ENCODE results near the gene ODAD3.
"Not testable (repeated sequence)": the region's sequence is repeated elsewhere in the genome, so short reads cannot be mapped to it uniquely, and the experiment has no call there.

Gene ODAD3

DNA sequence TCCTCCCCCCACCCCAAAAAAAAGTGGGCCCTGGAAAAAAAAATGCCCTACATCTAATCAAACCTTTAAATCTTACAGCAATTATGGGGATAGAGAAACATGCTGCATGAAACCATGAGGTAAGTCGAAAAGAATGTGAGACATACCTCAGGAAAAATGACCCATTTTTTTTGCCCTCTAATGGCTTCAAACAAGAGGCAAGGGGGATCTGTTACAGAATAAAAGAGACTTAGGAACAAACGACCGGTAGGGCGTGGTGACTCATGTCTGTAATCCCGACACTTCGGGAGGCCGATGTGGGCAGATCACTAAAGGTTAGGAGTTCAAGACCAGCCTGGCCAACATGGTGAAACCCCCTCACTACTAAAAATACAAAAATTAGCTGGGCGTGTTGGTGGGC is 24.2 kb downstream of the ODAD3 start:
- TF ChIP-seq, protein P1, sequence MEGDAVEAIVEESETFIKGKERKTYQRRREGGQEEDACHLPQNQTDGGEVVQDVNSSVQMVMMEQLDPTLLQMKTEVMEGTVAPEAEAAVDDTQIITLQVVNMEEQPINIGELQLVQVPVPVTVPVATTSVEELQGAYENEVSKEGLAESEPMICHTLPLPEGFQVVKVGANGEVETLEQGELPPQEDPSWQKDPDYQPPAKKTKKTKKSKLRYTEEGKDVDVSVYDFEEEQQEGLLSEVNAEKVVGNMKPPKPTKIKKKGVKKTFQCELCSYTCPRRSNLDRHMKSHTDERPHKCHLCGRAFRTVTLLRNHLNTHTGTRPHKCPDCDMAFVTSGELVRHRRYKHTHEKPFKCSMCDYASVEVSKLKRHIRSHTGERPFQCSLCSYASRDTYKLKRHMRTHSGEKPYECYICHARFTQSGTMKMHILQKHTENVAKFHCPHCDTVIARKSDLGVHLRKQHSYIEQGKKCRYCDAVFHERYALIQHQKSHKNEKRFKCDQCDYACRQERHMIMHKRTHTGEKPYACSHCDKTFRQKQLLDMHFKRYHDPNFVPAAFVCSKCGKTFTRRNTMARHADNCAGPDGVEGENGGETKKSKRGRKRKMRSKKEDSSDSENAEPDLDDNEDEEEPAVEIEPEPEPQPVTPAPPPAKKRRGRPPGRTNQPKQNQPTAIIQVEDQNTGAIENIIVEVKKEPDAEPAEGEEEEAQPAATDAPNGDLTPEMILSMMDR (IDR thresholded peaks at IDR 0.05; ENCODE audit: insufficient read depth, low read length) = no peak
- TF ChIP-seq POLR2AphosphoS5 (IDR thresholded peaks at IDR 0.05; ENCODE audit: low read depth) (no peak), GABPA (IDR thresholded peaks at IDR 0.05; ENCODE audit: low read depth) (no peak), SPI1 (IDR thresholded peaks at IDR 0.05; ENCODE audit: borderline replicate concordance, low read depth) (no peak)
- TF ChIP-seq, protein P2, sequence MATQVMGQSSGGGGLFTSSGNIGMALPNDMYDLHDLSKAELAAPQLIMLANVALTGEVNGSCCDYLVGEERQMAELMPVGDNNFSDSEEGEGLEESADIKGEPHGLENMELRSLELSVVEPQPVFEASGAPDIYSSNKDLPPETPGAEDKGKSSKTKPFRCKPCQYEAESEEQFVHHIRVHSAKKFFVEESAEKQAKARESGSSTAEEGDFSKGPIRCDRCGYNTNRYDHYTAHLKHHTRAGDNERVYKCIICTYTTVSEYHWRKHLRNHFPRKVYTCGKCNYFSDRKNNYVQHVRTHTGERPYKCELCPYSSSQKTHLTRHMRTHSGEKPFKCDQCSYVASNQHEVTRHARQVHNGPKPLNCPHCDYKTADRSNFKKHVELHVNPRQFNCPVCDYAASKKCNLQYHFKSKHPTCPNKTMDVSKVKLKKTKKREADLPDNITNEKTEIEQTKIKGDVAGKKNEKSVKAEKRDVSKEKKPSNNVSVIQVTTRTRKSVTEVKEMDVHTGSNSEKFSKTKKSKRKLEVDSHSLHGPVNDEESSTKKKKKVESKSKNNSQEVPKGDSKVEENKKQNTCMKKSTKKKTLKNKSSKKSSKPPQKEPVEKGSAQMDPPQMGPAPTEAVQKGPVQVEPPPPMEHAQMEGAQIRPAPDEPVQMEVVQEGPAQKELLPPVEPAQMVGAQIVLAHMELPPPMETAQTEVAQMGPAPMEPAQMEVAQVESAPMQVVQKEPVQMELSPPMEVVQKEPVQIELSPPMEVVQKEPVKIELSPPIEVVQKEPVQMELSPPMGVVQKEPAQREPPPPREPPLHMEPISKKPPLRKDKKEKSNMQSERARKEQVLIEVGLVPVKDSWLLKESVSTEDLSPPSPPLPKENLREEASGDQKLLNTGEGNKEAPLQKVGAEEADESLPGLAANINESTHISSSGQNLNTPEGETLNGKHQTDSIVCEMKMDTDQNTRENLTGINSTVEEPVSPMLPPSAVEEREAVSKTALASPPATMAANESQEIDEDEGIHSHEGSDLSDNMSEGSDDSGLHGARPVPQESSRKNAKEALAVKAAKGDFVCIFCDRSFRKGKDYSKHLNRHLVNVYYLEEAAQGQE (IDR thresholded peaks at IDR 0.05; ENCODE audit: insufficient replicate concordance, low read depth) = no peak
- DNase-seq (ENCODE audit: low read depth in 1 of 2, low spot score in 1 of 2) = no peak
- Histone ChIP-seq H3K4me3 (replicated peaks; ENCODE audit: insufficient read depth, low read length) (no peak overlapping the region), H3K27ac (replicated peaks) (no peak overlapping the region), H3K27me3 (ENCODE audit: insufficient read depth, poor library complexity, severe bottlenecking) (no peaks in the 10 kb centered on the region)

DNA sequence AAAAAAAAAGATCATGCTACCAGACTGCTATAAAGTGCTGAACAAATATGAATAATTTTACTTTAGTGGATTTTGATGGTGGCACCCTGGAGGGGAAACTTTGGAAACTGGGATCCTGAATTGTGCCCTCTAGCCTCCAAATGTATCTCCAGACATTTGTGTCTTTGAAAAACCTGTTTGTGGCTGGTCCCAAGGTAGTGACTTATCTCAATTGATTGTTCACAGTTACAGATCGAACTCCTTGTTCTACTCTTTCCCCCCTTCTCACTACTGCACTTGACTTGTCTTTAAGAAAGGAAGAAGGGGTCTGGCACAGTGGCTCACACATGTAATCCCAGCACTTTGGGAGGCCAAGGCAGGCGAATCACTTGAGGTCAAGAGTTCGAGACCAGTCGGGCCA is 26.3 kb downstream of the ODAD3 start:
- no peaks in the 10 kb centered on the region for H3K27me3 ChIP-seq (ENCODE audit: insufficient read depth, poor library complexity, severe bottlenecking)
- DNase-seq (ENCODE audit: low read depth in 1 of 2, low spot score in 1 of 2) = no peak
- no peak for TF ChIP-seq GABPA (IDR thresholded peaks at IDR 0.05; ENCODE audit: low read depth)
- TF ChIP-seq, protein P2 (IDR thresholded peaks at IDR 0.05; ENCODE audit: insufficient replicate concordance, low read depth) = no peak
- TF ChIP-seq, protein P1 (IDR thresholded peaks at IDR 0.05; ENCODE audit: insufficient read depth, low read length) = no peak
- no peak for TF ChIP-seq POLR2AphosphoS5 (IDR thresholded peaks at IDR 0.05; ENCODE audit: low read depth)
- no peak for TF ChIP-seq SPI1 (IDR thresholded peaks at IDR 0.05; ENCODE audit: borderline replicate concordance, low read depth)
- no peak overlapping the region for H3K27ac ChIP-seq (replicated peaks)
- H3K4me3 ChIP-seq (replicated peaks; ENCODE audit: insufficient read depth, low read length) = no peak overlapping the region

DNA sequence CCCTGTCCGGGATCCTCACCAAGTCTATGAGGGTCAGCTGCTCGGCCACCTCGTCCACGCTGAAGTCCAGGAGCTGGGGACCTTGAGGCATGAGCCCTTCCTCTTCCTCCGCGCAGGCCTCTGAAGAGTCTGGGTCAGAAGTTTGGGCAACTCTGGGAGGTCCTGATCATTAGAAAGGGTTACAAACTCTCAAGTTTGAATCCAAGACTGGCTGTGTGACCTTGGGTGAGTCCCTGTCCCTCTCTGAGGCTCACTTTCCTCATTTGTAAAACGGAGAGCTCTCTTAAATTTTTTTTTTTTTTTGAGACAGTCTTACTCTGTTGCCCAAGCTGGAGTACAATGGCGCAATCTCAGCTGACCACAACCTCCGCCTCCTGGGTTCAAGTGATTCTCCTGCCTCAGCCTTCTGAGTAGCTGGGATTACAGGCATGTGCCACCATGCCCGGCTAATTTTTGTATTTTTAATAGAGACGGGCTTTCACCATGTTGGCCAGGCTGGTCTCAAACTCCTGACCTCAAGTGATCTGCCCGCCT is 28.2 kb downstream of the ODAD3 start:
- H3K4me3 ChIP-seq (replicated peaks; ENCODE audit: insufficient read depth, low read length); H3K27me3 ChIP-seq (ENCODE audit: insufficient read depth, poor library complexity, severe bottlenecking); H3K27ac ChIP-seq (replicated peaks): not testable (repeated sequence)
- DNase-seq (ENCODE audit: low read depth in 1 of 2, low spot score in 1 of 2) = peak in 1 of 2 experiments; percentile 56

DNA sequence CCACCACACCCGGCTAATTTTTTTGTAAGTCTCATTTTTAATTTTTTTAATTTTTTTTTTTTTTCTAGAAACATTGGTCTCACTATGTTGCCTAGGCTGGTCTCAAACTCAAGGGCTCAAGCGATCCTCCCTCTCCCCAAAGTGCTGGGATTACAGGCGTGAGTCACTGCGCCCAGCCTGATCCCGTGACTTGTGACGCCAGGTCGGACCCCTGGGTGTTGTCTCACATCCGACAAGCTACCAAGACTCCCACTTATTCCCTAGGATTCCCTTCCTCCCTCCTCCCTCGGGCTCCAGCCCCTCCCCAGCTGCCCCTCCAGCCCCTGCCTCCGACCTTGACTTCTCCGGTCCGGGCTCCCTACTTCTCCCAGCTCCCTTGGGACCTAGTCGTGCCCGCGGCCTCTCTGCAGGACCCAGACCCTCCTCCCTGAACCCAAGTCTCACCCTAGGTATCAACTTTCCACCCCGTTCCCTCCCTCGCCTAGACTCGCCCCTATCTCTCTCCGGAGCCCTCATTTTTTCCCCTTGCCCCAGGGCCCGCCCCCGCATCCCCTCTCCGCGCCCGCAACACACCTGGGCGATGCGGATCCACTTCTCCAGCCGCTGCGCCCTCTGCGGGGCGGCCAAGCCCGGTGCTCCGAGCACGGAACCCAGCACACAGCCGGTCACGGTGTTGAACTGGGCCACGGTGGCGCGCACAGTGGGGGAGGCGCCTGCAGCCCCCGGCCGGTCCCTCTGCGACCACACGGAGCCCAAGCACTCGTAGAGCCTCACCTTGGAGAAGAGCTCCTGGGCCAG is 28.9 kb downstream of the ODAD3 start:
- TF ChIP-seq SPI1 (IDR thresholded peaks at IDR 0.05; ENCODE audit: borderline replicate concordance, low read depth) (no peak), POLR2AphosphoS5 (IDR thresholded peaks at IDR 0.05; ENCODE audit: low read depth) (no peak), GABPA (IDR thresholded peaks at IDR 0.05; ENCODE audit: low read depth) (no peak)
- TF ChIP-seq, protein P2 (IDR thresholded peaks at IDR 0.05; ENCODE audit: insufficient replicate concordance, low read depth) = no peak
- TF ChIP-seq, protein P1 (IDR thresholded peaks at IDR 0.05; ENCODE audit: insufficient read depth, low read length) = no peak
- no peak for DNase-seq (ENCODE audit: low read depth in 1 of 2, low spot score in 1 of 2)
- Histone ChIP-seq H3K27me3 (ENCODE audit: insufficient read depth, poor library complexity, severe bottlenecking) (no peaks in the 10 kb centered on the region), H3K4me3 (replicated peaks; ENCODE audit: insufficient read depth, low read length) (no peak overlapping the region), H3K27ac (replicated peaks) (no peak overlapping the region)

All from HL-60 (cell line).